Heart right ventricle (tissue), 16 donors: ENCODE measurements around the gene XIRP2. TPM values are rescaled to one million over a fixed set of nuclear protein-coding genes. Genes with fewer than 3 reads are reported as not detected.
"Not testable (repeated sequence)": the region's sequence is repeated elsewhere in the genome, so short reads cannot be mapped to it uniquely, and the experiment has no call there.

Source experiments
- ATAC-seq, 8 donors: fragments of 200-7000 bp; cut with Tn5 transposase; one replicate each; pipeline ENCODE4 v1.9.1; 2020; ENCODE audit warnings: mild to moderate bottlenecking in 8 of 8, moderate library complexity in 8 of 8, moderate number of reproducible peaks in 1 of 8
- DNase-seq, 2 donors: peaks; one replicate each; pipeline ENCODE4 v3.0.0-alpha.2; 2020
- H3K27ac ChIP-seq, 10 donors: fragments of 200-600 bp; sonication (generic) in 2 of 10; one replicate each; pipeline versions ENCODE4 v1.5.0 to v1.8.0; 2020 to 2022; ENCODE audit warnings: mild to moderate bottlenecking in 3 of 10
- H3K27me3 ChIP-seq, 7 donors: fragments of 200-600 bp; one replicate each; pipeline ENCODE4 v1.8.0; 2021 to 2022; ENCODE audit warnings: mild to moderate bottlenecking in 2 of 7
- H3K36me3 ChIP-seq, 9 donors: fragments of 200-600 bp; sonication (generic) in 1 of 9; one replicate each; pipeline versions ENCODE4 v1.5.0 to v1.8.0; 2020 to 2022; ENCODE audit warnings: mild to moderate bottlenecking in 2 of 9
- H3K4me1 ChIP-seq, 9 donors: fragments of 200-600 bp; sonication (generic) in 1 of 9; one replicate each; pipeline versions ENCODE4 v1.5.0 to v1.8.0; 2020 to 2022; ENCODE audit warnings: mild to moderate bottlenecking in 4 of 9
- H3K4me3 ChIP-seq, 10 donors: fragments of 200-600 bp; sonication (generic) in 2 of 10; one replicate each; pipeline versions ENCODE4 v1.5.0 to v1.8.0; 2020 to 2022; ENCODE audit warnings: mild to moderate bottlenecking in 7 of 10, moderate library complexity in 2 of 10
- H3K9me3 ChIP-seq, 11 donors: fragments of 200-600 bp in 10 of 11; sonication (generic) in 2 of 11; one replicate each; pipeline versions ENCODE4 v1.5.0 to v1.8.0; 2013 to 2022; ENCODE audit warnings: mild to moderate bottlenecking in 2 of 11, control low read depth in 1 of 11, moderate library complexity in 1 of 11
- WGBS, 2 donors: extraction: QIAGEN DNeasy Blood & Tissue Kit; methylation state at CpG; one replicate each; pipeline ENCODE4 v1.1.7; 2013; ENCODE audit warnings: inconsistent platforms in 1 of 2; 5-methylcytosine and 5-hydroxymethylcytosine counted together
- intact Hi-C, 10 donors: fragments of 100-400 bp; cut with DNase I; formaldehyde crosslinking; loops; one replicate each; pipeline versions ENCODE4 v1.11.1 to v1.14.2; 2022
- polyA plus RNA-seq, 2 donors: library from polyadenylated mRNA; stranded (reverse); fragments of 200-250 nt; gene quantifications; one replicate each; pipeline ENCODE4 v1.2.3, GENCODE V29; 2013
- total RNA-seq, 10 donors: library from RNA; stranded (reverse); fragmentation: NEBNext Ultra II Directional in 3 of 10; extraction: Animal tissue kit (Norgen Biotek cat#: 25700) in 3 of 10; gene quantifications; one replicate each; pipeline versions ENCODE4 v1.2.1 to v1.2.4, GENCODE V29; 2021 to 2023
- TF ChIP-seq, protein P1 (sequence below), 9 donors: fragments of 200-600 bp; sonication (generic) in 2 of 9; IDR thresholded peaks; one replicate each; pipeline versions ENCODE4 v1.5.0 to v1.8.0; 2021 to 2022; ENCODE audit warnings: antibody characterized with exemption in 9 of 9, mild to moderate bottlenecking in 5 of 9, moderate library complexity in 1 of 9
- donor health status: Arrhythmogenic right ventricular cardiomyopathy.
- donor health status: ischemic (EF 13 %, LVEDD 7.1; RV severe dilation, severe dysfunction).
- donor health status: healthy with polysubstance abuse.
- donor health status: DM: no; HTN: yes; CAD: no.
- donor health status: DM: no; HTN: no; CAD: no.
- donor health status: ischemic (EF 25% LVEDD 6.9; RV normal size, moderate dysfunction).
- donor health status: ischemic (EF 25% LVEDD 5.7; RV mildly dilated, moderate dysfunction).
- donor health status: healthy.
- donor health status: DM: yes; HTN: yes; CAD: no.
- donor health status: Ischemic cardiomyopathy.
- donor health status: ischemic (EF 35%, LVEDD 5.7; RV mildly dilated, moderate dysfunction).
- donor health status: nonischemic (EF 11% LVEDD 7.7; RV severe dilation, severe dysfunction).
- donor health status: DM: yes; HTN: yes; CAD: no.
- donor health status: PGD.
- donor health status: ischemic (EF 29% LVEDD 5.4; RV normal size, mild dysfunction).
- donor health status: nonischemic (EF 23%, LVEDD 6.1; RV moderate dilation, normal function).

The XIRP2 gene
- total and polyA plus RNA-seq, 12 donors: 145 to 1,255 (median 577) TPM

DNA sequence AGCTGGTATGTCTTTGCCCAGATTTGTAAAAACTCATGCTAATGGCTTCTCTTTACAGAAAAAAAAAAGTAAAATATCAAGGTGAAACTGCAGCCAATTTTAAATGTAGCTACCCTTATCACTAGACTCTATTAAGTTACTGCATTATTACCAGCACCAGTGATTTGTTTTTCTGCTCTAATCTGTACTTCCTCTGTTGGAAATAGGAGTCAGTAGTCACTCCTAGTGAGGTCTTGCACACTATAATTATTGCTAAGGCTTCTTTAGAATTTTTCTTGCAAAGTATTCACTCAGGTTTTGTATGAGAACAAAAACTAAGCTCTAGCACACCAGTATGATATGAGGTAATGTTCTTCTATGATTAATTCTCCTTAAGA, 215.5 kb downstream of the XIRP2 start:
- Histone ChIP-seq H3K4me1 (no peaks in the 10 kb centered on the region), H3K27me3 (no peaks in the 10 kb centered on the region), H3K4me3 (no peak overlapping the region), H3K36me3 (no peaks in the 10 kb centered on the region), H3K27ac (no peak overlapping the region), H3K9me3 (peaks cover 0 to 16% (median 0%) of the 10 kb centered on the region in 11 donors)
- TF ChIP-seq, protein P1, sequence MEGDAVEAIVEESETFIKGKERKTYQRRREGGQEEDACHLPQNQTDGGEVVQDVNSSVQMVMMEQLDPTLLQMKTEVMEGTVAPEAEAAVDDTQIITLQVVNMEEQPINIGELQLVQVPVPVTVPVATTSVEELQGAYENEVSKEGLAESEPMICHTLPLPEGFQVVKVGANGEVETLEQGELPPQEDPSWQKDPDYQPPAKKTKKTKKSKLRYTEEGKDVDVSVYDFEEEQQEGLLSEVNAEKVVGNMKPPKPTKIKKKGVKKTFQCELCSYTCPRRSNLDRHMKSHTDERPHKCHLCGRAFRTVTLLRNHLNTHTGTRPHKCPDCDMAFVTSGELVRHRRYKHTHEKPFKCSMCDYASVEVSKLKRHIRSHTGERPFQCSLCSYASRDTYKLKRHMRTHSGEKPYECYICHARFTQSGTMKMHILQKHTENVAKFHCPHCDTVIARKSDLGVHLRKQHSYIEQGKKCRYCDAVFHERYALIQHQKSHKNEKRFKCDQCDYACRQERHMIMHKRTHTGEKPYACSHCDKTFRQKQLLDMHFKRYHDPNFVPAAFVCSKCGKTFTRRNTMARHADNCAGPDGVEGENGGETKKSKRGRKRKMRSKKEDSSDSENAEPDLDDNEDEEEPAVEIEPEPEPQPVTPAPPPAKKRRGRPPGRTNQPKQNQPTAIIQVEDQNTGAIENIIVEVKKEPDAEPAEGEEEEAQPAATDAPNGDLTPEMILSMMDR (IDR thresholded peaks at IDR 0.05): no peak
- no peak for DNase-seq
- intact Hi-C loops: no loop called here
- ATAC-seq: no peak

DNA sequence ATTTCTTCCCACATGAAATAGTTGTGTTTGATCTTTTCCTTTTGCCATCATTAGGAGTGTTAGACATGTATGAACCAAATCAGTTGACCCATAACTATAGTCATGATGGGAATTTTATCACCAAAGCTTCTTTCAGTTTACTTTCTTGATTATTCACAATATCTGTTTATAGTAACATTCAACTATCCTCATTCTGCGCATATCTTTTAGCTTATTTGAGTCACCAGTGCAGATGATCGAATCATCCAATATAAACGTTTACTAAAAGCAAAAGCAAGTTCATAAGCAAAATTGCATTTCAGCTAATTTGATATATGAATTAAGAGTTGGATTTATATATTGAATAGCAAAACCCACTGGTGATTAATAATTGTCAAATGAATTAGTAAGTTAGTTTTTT, 216.4 kb downstream of the XIRP2 start:
- H3K4me3 ChIP-seq: no peak overlapping the region
- TF ChIP-seq, protein P1 (IDR thresholded peaks at IDR 0.05): no peak
- no peaks in the 10 kb centered on the region for H3K27me3 ChIP-seq
- no peaks in the 10 kb centered on the region for H3K4me1 ChIP-seq
- DNase-seq (no peak), ATAC-seq (no peak)
- no peaks in the 10 kb centered on the region for H3K36me3 ChIP-seq
- H3K9me3 ChIP-seq: peaks cover 0 to 16% (median 0%) of the 10 kb centered on the region in 11 donors
- H3K27ac ChIP-seq: no peak overlapping the region
- 75 to 92% methylated on average over 3 of the region's 3 CpGs for WGBS, 2 donors
- intact Hi-C loops: no loop called here

- H3K4me3 ChIP-seq, H3K36me3 ChIP-seq, intact Hi-C loops, H3K27ac ChIP-seq, H3K4me1 ChIP-seq, H3K27me3 ChIP-seq, DNase-seq, ATAC-seq: not testable (repeated sequence)
- peaks cover 0 to 16% (median 0%) of the 10 kb centered on the region in 11 donors for H3K9me3 ChIP-seq
Observed at GRCh38 chr2:167109682-167110081, 221.4 kb downstream of the XIRP2 start.

- no peaks in the 10 kb centered on the region for H3K36me3 ChIP-seq
- no peaks in the 10 kb centered on the region for H3K27me3 ChIP-seq
- no peak overlapping the region for H3K27ac ChIP-seq
- no peak overlapping the region for H3K4me3 ChIP-seq
- peaks cover 0 to 14% (median 0%) of the 10 kb centered on the region in 11 donors for H3K9me3 ChIP-seq
- TF ChIP-seq, protein P1 (IDR thresholded peaks at IDR 0.05): no peak
- no peak for DNase-seq
- ATAC-seq: no peak
- intact Hi-C loops: no loop called here
- no peaks in the 10 kb centered on the region for H3K4me1 ChIP-seq
Observed at GRCh38 chr2:167110345-167110744, 222.1 kb downstream of the XIRP2 start.

GRCh38 chr2:167114018-167114417, 225.7 kb downstream of the XIRP2 start:
- WGBS, 2 donors: 80 to 86% methylated on average over 4 of the region's 4 CpGs
- no peak overlapping the region for H3K4me3 ChIP-seq
- H3K27ac ChIP-seq: no peak overlapping the region
- DNase-seq (no peak), ATAC-seq (no peak)
- no peaks in the 10 kb centered on the region for H3K27me3 ChIP-seq
- TF ChIP-seq, protein P1 (IDR thresholded peaks at IDR 0.05): no peak
- no peaks in the 10 kb centered on the region for H3K4me1 ChIP-seq
- peaks cover 0 to 3% (median 0%) of the 10 kb centered on the region in 11 donors for H3K9me3 ChIP-seq
- H3K36me3 ChIP-seq: no peaks in the 10 kb centered on the region
- intact Hi-C loops: no loop called here
